NB4 (cell line): ENCODE data around the gene CLIP3.
"Not testable (repeated sequence)": the region's sequence is repeated elsewhere in the genome, so short reads cannot be mapped to it uniquely, and the experiment has no call there.

ENCODE experiments used
- CTCF ChIP-seq: IDR thresholded peaks from one replicate; pipeline ENCODE4 v1.5.1; 2012; ENCODE audit warnings: low read depth, low read length
- POLR2A ChIP-seq: IDR thresholded peaks from 2 replicates; pipeline ENCODE4 v1.6.1; 2011; ENCODE audit warnings: mild to moderate bottlenecking; ENCODE audit not compliant: insufficient read length; ENCODE audit errors: extremely low read depth

- not testable (repeated sequence) for TF ChIP-seq POLR2A, CTCF
Measured at GRCh38 chr19:36041092-36041491, 8.4 kb upstream of the CLIP3 start.
